MM.1S (cell line): ENCODE measurements around the gene HECTD4.

Experiments
- DNase-seq: peaks from one replicate; pipeline ENCODE4 v3.0.0-alpha.2; 2015
- H2AFZ ChIP-seq: fragments of 300-600 bp; sonication (generic); 2 replicates; pipeline ENCODE4 v1.6.0; 2016; ENCODE audit warnings: antibody characterized with exemption, low read length
- H3F3A ChIP-seq: fragments of 300-600 bp; sonication (generic); 2 replicates; pipeline ENCODE4 v1.6.1; 2016; ENCODE audit warnings: mild to moderate bottlenecking, antibody characterized with exemption, low read length, moderate library complexity, mixed read lengths; ENCODE audit not compliant: insufficient read depth
- H3K27ac ChIP-seq: fragments of 300-600 bp; sonication (generic); 2 replicates; pipeline ENCODE4 v1.5.1; 2016; ENCODE audit warnings: mild to moderate bottlenecking, low read length
- H3K27me3 ChIP-seq: fragments of 300-600 bp; sonication (generic); replicated peaks from 2 replicates; pipeline ENCODE4 v1.6.0; 2016; ENCODE audit warnings: low read length; ENCODE audit not compliant: insufficient read depth
- H3K36me3 ChIP-seq: fragments of 300-600 bp; sonication (generic); replicated peaks from 2 replicates; pipeline ENCODE4 v1.6.1; 2016; ENCODE audit warnings: mild to moderate bottlenecking, low read length, mixed read lengths; ENCODE audit not compliant: insufficient read depth
- H3K4me1 ChIP-seq: fragments of 300-600 bp; sonication (generic); 2 replicates; pipeline ENCODE4 v1.6.1; 2016; ENCODE audit warnings: low read length, mixed read lengths
- H3K4me2 ChIP-seq: fragments of 300-600 bp; sonication (generic); 2 replicates; pipeline ENCODE4 v1.6.0; 2016; ENCODE audit warnings: low read depth, low read length
- H3K4me3 ChIP-seq: fragments of 300-600 bp; sonication (generic); 2 replicates; pipeline ENCODE4 v1.5.1; 2016; ENCODE audit warnings: low read length, mixed read lengths
- H3K79me2 ChIP-seq: fragments of 300-600 bp; sonication (generic); 2 replicates; pipeline ENCODE4 v1.6.1; 2016; ENCODE audit warnings: mixed run types, low read length, mixed read lengths
- H3K9ac ChIP-seq: fragments of 300-600 bp; sonication (generic); 2 replicates; pipeline ENCODE4 v1.6.1; 2016; ENCODE audit warnings: low read length, mixed read lengths
- H3K9me2 ChIP-seq: fragments of 300-600 bp; sonication (generic); replicated peaks from 2 replicates; pipeline ENCODE4 v1.6.1; 2016; ENCODE audit warnings: mild to moderate bottlenecking, low read length, mixed read lengths; ENCODE audit not compliant: insufficient read depth
- H3K9me3 ChIP-seq: fragments of 300-600 bp; sonication (generic); replicated peaks from 2 replicates; pipeline ENCODE4 v1.6.1; 2016; ENCODE audit warnings: mild to moderate bottlenecking, low read length, mixed read lengths; ENCODE audit not compliant: insufficient read depth
- H4K20me1 ChIP-seq: fragments of 300-600 bp; sonication (generic); 2 replicates; pipeline ENCODE4 v1.6.1; 2016; ENCODE audit warnings: mild to moderate bottlenecking, low read length, moderate library complexity, mixed read lengths; ENCODE audit not compliant: insufficient read depth
- EZH2 ChIP-seq: fragments of 300-600 bp; sonication (generic); optimal IDR thresholded peaks from 2 replicates; pipeline ENCODE3; 2017; ENCODE audit warnings: low read depth, mild to moderate bottlenecking, antibody characterized with exemption, low read length, mixed read lengths
- EZH2phosphoT487 ChIP-seq: fragments of 300-600 bp; sonication (generic); IDR thresholded peaks from 2 replicates; pipeline ENCODE4 v1.6.1; 2018; ENCODE audit warnings: antibody characterized with exemption, low read length
- TF ChIP-seq, protein P1 (sequence below): fragments of 300-600 bp; sonication (generic); IDR thresholded peaks from 2 replicates; pipeline ENCODE4 v1.5.1; 2016; ENCODE audit warnings: antibody characterized with exemption, low read length, mixed read lengths

The HECTD4 gene

GRCh38 chr12:112413855-112414625 lies 31.8 kb upstream of the HECTD4 start:
- H3K9me3 ChIP-seq = no peaks in the 10 kb centered on the region
- H3K4me1 ChIP-seq = no peaks in the 10 kb centered on the region
- no peak overlapping the region for H2AFZ ChIP-seq
- H3K27ac ChIP-seq = no peak overlapping the region
- no peaks in the 10 kb centered on the region for H4K20me1 ChIP-seq
- no peaks in the 10 kb centered on the region for H3F3A ChIP-seq
- TF ChIP-seq EZH2phosphoT487 = no peak
- TF ChIP-seq, protein P1, sequence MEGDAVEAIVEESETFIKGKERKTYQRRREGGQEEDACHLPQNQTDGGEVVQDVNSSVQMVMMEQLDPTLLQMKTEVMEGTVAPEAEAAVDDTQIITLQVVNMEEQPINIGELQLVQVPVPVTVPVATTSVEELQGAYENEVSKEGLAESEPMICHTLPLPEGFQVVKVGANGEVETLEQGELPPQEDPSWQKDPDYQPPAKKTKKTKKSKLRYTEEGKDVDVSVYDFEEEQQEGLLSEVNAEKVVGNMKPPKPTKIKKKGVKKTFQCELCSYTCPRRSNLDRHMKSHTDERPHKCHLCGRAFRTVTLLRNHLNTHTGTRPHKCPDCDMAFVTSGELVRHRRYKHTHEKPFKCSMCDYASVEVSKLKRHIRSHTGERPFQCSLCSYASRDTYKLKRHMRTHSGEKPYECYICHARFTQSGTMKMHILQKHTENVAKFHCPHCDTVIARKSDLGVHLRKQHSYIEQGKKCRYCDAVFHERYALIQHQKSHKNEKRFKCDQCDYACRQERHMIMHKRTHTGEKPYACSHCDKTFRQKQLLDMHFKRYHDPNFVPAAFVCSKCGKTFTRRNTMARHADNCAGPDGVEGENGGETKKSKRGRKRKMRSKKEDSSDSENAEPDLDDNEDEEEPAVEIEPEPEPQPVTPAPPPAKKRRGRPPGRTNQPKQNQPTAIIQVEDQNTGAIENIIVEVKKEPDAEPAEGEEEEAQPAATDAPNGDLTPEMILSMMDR = no peak
- H3K36me3 ChIP-seq = no peaks in the 10 kb centered on the region
- no peak overlapping the region for H3K9ac ChIP-seq
- no peaks in the 10 kb centered on the region for H3K27me3 ChIP-seq
- H3K79me2 ChIP-seq = peaks cover 3% of the 10 kb centered on the region
- H3K4me3 ChIP-seq = no peak overlapping the region
- H3K9me2 ChIP-seq = no peaks in the 10 kb centered on the region
- H3K4me2 ChIP-seq = no peak overlapping the region
- no peak for DNase-seq

DNA sequence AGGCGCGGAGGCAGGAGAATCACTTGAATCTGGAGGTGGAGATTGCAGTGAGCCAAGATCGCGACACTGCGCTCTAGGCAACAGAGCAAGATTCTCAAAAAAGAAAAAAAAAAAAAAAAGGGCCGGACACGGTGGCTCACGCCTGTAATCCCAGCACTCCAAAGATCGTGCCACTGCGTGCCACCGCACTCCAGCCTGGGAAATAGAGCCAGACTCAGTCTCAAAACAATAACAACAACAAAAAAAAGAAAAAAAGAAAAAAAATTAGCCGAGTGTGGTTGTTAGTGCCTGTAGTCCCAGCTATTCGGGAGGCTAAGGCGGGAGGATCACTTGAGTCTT lies 27.6 kb upstream of the HECTD4 start:
- H3K36me3 ChIP-seq = 0 out of 2 replicates have a peak, but pooled peaks cover 2% of the 10 kb centered on the region
- DNase-seq = no peak
- H3K9me2 ChIP-seq = no peaks in the 10 kb centered on the region
- H3K4me2 ChIP-seq = no peak overlapping the region
- H3K9me3 ChIP-seq = no peaks in the 10 kb centered on the region
- no peak for TF ChIP-seq EZH2
- no peaks in the 10 kb centered on the region for H3K27me3 ChIP-seq
- peaks cover 20% of the 10 kb centered on the region for H3K79me2 ChIP-seq
- no peak overlapping the region for H3K4me3 ChIP-seq
- H3K9ac ChIP-seq = no peak overlapping the region
- peaks cover 4% of the 10 kb centered on the region; the same call in 1 of the 2 replicates for H3F3A ChIP-seq
- H2AFZ ChIP-seq = no peak overlapping the region
- no peaks in the 10 kb centered on the region for H3K4me1 ChIP-seq
- H4K20me1 ChIP-seq = 0 out of 2 replicates have a peak, but pooled peaks cover 5% of the 10 kb centered on the region
- H3K27ac ChIP-seq = no peak overlapping the region

- Histone ChIP-seq H3K4me2 (peak within 1 kb of the TSS; percentile 72), H2AFZ (0 out of 2 replicates have a peak within 1 kb of the TSS, but pooled peaks have one; percentile 43), H3F3A (peaks cover 4% of the 10 kb centered on the region; the same call in 1 of the 2 replicates), H3K27me3 (no peaks in the 10 kb centered on the region), H3K9me2 (no peaks in the 10 kb centered on the region), H4K20me1 (0 out of 2 replicates have a peak, but pooled peaks cover 5% of the 10 kb centered on the region), H3K4me1 (no peaks in the 10 kb centered on the region), H3K79me2 (peaks cover 20% of the 10 kb centered on the region), H3K36me3 (0 out of 2 replicates have a peak, but pooled peaks cover 2% of the 10 kb centered on the region), H3K9me3 (no peaks in the 10 kb centered on the region), H3K4me3 (peak within 1 kb of the TSS; percentile 73), H3K9ac (peak within 1 kb of the TSS; percentile 77), H3K27ac (peak within 1 kb of the TSS; percentile 69; the same call in 1 of the 2 replicates)
- peak; percentile 89 for DNase-seq
- TF ChIP-seq EZH2 = no peak
- TF ChIP-seq, protein P1 = no peak
- no peak for TF ChIP-seq EZH2phosphoT487
These were observed 27.1 kb upstream of the HECTD4 start, which contains the start of gene RPL6 for GRCh38 chr12:112409064-112409905. Gene RPL6 (minus strand): TSS chr12:112409605. CDS start chr12:112408656, 949 bp downstream.
